GM19372 (cell line): ENCODE data around the gene SETD1A.
"Not testable (repeated sequence)": the region's sequence is repeated elsewhere in the genome, so short reads cannot be mapped to it uniquely, and the experiment has no call there.

Source experiments
- ATAC-seq: cut with Tn5 transposase; IDR thresholded peaks from one replicate; pipeline ENCODE4 v1.9.1; 2021; ENCODE audit warnings: mild to moderate bottlenecking, low read depth, moderate library complexity; ENCODE audit not compliant: unreplicated experiment

The SETD1A gene

DNA sequence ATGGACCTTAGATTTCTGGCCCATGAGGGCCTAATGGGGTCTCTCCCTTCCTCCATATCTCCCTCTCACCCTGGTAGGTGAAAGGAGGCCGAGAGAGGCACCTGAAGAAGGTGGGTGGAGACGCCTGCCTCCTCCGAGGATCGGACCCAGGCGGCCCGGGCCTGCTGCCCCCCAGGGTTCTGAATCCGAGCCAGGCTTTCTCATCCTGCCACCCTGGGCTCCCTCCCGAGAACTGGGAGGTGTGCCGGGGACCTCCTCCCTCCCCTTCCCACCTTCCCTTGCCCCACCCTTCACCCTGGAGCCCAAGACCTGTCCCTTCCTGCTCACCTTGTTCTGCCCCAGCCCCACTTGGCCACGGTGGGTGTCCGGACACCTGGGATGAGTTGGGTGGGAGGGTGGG, 29.2 kb upstream of the SETD1A start:
- no peak for ATAC-seq

- no peak for ATAC-seq
These were observed 28.4 kb upstream of the SETD1A start for GRCh38 chr16:30929167-30929566.

GRCh38 chr16:30930160-30930571, 27.4 kb upstream of the SETD1A start:
- ATAC-seq, result no peak

DNA sequence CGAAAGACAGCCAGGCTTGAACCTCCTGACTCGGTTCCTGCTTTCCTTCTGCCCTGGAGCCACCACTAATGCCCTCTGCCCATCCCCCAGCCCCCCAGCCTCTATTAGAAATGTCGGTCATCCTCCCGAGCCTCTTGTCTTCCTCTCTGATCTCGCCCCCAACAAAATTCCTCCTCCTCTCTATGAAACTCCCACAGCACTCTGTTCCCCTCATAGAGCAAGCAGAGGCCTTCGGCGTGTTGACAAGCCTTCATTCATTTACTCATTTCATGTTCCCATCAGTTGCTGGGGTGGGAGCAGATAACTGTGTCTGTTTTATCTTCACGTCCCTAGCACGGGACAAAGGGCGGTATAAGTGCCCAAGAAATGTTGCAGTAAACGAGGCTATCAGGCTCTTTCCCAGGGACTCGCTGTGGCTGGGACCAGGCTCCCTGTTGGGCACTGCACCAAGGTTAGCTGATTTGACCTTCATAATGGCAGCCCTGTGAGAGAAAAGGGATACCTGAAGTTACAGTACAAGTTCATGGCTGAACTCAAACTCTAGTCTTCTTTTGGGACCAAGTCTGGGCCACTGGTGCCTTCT, 26.4 kb upstream of the SETD1A start:
- no peak for ATAC-seq

DNA sequence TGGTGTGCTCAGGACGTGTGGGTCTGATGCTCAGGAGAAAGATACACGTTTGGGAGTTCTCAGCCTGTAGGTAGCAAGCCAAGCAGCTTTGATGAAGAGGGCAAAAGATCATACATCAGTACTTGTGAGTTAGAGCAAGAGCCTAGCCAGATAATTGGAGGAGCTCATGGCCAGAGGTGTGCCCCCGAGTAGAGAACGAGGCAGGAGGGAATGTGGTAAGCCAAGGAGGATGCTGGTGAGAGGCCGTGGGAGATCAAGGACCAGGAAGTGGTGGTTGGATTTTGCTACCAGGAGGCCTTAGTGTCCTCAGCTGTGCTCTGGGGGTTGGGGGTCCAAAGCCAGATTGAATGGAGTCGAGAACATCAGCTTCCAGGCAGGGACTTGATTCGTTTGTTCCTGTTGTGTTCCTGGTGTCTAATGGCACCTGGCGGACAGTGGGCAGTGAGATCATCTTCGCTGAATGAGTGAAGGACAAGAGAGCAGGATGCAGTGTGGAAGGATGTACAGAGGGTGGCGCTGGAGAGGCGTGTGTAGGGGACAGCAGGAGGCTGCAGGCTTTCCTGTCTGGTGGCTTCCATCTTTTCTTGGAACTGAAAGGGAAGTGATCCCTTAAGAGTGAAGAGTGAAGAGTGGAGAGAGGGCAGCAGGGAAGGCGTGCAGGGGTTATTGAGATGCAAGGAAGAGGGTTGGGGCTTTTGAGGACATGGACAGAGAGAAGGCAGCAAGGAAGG, 22.6 kb upstream of the SETD1A start:
- ATAC-seq, result no peak

GRCh38 chr16:30937692-30938091, 19.9 kb upstream of the SETD1A start:
- no peak for ATAC-seq

DNA sequence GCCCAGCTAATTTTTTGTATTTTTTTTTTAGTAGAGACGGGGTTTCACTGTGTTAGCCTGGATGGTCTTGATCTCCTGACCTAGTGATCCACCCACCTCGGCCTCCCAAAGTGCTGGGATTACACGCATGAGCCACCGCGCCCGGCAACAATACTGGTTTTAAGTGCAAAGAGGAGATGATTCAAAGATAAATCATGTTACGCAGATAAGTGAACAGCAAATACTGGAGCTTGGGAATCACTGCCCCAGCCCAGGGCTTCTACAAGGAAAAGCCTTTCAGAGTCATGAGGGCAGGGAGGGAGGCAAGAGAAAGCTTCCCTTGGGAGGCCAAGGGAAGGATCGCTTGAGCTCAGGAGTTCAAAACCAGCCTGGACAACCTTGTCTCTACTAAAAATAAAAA, 18.0 kb upstream of the SETD1A start:
- ATAC-seq, result not testable (repeated sequence)

GRCh38 chr16:30941600-30942425, 15.7 kb upstream of the SETD1A start:
- peak; percentile 85 for ATAC-seq

GRCh38 chr16:30942426-30942806, 15.1 kb upstream of the SETD1A start:
- ATAC-seq, result no peak

- no peak for ATAC-seq
These were observed 13.2 kb upstream of the SETD1A start for GRCh38 chr16:30944352-30944751.

DNA sequence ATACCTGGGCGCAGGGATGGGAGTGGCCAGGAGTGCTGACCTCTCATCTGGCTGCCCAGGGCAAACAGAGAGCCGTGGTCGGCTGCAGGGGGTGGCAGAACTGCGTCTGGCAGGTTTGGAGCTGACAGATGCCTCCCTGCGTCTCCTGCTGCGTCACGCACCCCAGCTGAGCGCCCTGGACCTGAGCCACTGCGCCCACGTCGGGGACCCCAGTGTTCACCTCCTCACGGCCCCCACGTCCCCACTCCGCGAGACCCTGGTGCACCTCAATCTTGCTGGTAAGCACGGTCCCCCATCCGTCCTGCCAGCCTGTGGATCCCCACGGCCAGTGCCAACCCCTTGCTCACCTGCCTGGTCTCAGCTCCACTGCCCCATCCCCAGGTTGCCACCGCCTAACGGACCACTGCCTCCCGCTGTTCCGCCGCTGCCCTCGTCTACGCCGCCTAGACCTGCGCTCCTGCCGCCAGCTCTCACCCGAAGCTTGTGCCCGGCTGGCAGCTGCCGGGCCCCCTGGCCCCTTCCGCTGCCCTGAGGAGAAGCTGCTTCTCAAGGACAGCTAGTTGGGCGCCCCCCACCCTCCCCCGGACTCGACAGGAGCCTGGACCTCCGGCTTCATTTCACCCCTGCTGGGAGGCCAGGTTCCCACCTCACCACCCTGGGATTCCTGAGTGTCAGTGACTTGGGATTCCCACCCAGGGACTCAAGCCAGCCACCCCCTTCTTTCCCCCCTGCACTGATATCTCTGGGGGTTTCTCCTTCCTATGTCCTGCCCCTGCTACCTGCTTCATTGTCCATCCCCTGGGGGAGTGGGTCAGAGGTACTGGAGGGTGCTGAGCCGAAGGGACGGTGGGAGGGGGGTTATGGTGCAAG, 10.6 kb upstream of the SETD1A start:
- no peak for ATAC-seq

GRCh38 chr16:30947541-30947858, 10.1 kb upstream of the SETD1A start:
- ATAC-seq, result no peak

GRCh38 chr16:30947859-30948666, 9.5 kb upstream of the SETD1A start:
- no peak for ATAC-seq

GRCh38 chr16:30948667-30949649, 8.6 kb upstream of the SETD1A start, which contains the start of gene ORAI3:
TSS of gene ORAI3 (plus strand) at chr16:30949068. CDS start at chr16:30949290, 222 bp downstream.
- peak; percentile 60 for ATAC-seq

- peak; percentile 50 for ATAC-seq
These were observed 7.7 kb upstream of the SETD1A start for GRCh38 chr16:30949650-30950515.

- ATAC-seq, result peak; percentile 10
These were observed 7.0 kb upstream of the SETD1A start for GRCh38 chr16:30950516-30951065.

- ATAC-seq, result no peak
These were observed 6.4 kb upstream of the SETD1A start for GRCh38 chr16:30951193-30951592.
